Left ventricle myocardium inferior (tissue), 1 donor: ENCODE results near the gene BHLHE23. TPM values are rescaled to one million over a fixed set of nuclear protein-coding genes. Genes with fewer than 3 reads are reported as not detected.

Experiments
- DNase-seq: peaks from one replicate; pipeline ENCODE4 v3.0.0-alpha.2; 2020
- H3K27ac ChIP-seq: fragments of 200-600 bp; replicated peaks from 2 replicates; pipeline ENCODE4 v1.8.0; 2021
- H3K27me3 ChIP-seq: fragments of 200-600 bp; 2 replicates; pipeline ENCODE4 v1.8.0; 2021; ENCODE audit warnings: low read depth
- H3K36me3 ChIP-seq: fragments of 200-600 bp; 2 replicates; pipeline ENCODE4 v1.8.0; 2021
- H3K4me1 ChIP-seq: fragments of 200-600 bp; 2 replicates; pipeline ENCODE4 v1.8.0; 2021
- H3K4me3 ChIP-seq: fragments of 200-600 bp; 2 replicates; pipeline ENCODE4 v1.8.0; 2021; ENCODE audit warnings: mild to moderate bottlenecking, moderate library complexity
- H3K9me3 ChIP-seq: fragments of 200-600 bp; replicated peaks from 2 replicates; pipeline ENCODE4 v1.8.0; 2021
- intact Hi-C: fragments of 100-400 bp; cut with micrococcal nuclease; formaldehyde crosslinking; loops from one replicate; pipeline ENCODE4 v1.11.0; 2022
- total RNA-seq: library from RNA; stranded (reverse); fragmentation: NEBNext Ultra II Directional; extraction: Animal tissue kit (Norgen Biotek cat#: 25700); gene quantifications from one replicate; pipeline ENCODE4 v1.2.1, GENCODE V29; 2021
- TF ChIP-seq, protein P1 (sequence below): fragments of 200-600 bp; IDR thresholded peaks from 2 replicates; pipeline ENCODE4 v1.8.0; 2021; ENCODE audit warnings: antibody characterized with exemption, mild to moderate bottlenecking, borderline replicate concordance
- donor health status: DM: no; HTN: yes; CAD: no; lungs with severe emphysema.

The BHLHE23 gene
- total RNA-seq, 1 donor from 2014 or later, result not detected

- Histone ChIP-seq H3K27me3 (peaks cover 98% of the 10 kb centered on the region), H3K36me3 (no peaks in the 10 kb centered on the region), H3K27ac (no peak overlapping the region), H3K4me1 (peaks cover 6% of the 10 kb centered on the region), H3K9me3 (no peaks in the 10 kb centered on the region), H3K4me3 (no peak overlapping the region)
- peak; percentile 4 for DNase-seq
- intact Hi-C loops, result no loop called here
- TF ChIP-seq, protein P1, sequence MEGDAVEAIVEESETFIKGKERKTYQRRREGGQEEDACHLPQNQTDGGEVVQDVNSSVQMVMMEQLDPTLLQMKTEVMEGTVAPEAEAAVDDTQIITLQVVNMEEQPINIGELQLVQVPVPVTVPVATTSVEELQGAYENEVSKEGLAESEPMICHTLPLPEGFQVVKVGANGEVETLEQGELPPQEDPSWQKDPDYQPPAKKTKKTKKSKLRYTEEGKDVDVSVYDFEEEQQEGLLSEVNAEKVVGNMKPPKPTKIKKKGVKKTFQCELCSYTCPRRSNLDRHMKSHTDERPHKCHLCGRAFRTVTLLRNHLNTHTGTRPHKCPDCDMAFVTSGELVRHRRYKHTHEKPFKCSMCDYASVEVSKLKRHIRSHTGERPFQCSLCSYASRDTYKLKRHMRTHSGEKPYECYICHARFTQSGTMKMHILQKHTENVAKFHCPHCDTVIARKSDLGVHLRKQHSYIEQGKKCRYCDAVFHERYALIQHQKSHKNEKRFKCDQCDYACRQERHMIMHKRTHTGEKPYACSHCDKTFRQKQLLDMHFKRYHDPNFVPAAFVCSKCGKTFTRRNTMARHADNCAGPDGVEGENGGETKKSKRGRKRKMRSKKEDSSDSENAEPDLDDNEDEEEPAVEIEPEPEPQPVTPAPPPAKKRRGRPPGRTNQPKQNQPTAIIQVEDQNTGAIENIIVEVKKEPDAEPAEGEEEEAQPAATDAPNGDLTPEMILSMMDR, result no peak
These were observed 22.8 kb upstream of the BHLHE23 start for GRCh38 chr20:63029358-63030121.

DNA sequence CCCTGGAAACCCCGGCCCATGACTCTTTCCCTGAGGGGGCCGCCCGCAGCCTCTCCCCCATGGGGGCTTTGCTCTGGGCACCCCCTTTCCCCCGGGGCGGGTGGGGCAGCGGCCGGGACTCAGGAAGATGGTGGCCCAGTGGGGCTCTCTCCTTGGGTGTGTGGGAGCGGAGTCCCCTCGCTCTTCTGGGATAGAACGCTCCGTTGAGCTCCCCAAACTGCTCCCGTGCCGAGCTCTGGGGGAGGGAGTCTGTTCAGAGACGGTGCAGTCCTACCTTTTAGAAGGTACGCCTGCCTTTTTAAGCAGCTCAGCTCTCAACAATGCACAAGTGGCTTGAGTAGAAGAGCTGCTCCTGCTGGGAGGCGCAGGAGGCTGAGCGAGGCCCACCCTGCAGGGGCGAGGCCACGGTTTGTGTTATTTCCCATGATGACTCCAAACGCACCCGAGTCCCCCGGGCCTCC is 21.7 kb upstream of the BHLHE23 start:
- no peak for DNase-seq
- Histone ChIP-seq H3K36me3 (no peaks in the 10 kb centered on the region), H3K9me3 (no peaks in the 10 kb centered on the region), H3K4me1 (peaks cover 6% of the 10 kb centered on the region), H3K27ac (no peak overlapping the region), H3K27me3 (peaks cover 98% of the 10 kb centered on the region), H3K4me3 (no peak overlapping the region)
- TF ChIP-seq, protein P1, result no peak
- intact Hi-C loops, result no loop called here

DNA sequence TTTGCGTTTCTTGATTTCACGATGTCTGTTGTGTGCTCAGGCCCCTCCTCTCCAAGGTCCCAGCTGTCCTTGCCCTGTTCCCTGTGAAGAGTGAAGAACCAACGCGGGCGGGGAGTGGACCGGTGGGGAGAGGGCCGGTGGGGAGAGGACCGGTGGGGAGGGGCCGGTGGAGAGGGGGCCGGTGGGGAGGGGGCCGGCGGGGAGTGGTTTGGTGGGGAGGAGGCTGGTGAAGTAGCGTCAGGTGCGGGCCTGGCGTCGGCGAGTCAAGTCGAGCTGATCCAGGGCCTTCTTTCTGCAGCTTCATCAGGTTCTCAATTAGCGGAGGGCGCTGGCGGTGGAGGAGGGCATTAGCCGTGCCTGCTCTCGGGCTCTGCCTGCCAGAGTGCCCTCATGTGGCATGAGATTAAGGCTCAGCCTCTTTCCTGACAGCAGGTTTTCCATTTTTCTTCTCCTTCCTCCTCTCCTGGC is 21.2 kb upstream of the BHLHE23 start:
- no peaks in the 10 kb centered on the region for H3K36me3 ChIP-seq
- no peaks in the 10 kb centered on the region for H3K9me3 ChIP-seq
- DNase-seq, result peak; percentile 10
- H3K27me3 ChIP-seq, result peaks cover 98% of the 10 kb centered on the region
- H3K4me3 ChIP-seq, result no peak overlapping the region
- peaks cover 6% of the 10 kb centered on the region for H3K4me1 ChIP-seq
- intact Hi-C loops, result no loop called here
- TF ChIP-seq, protein P1, result no peak
- no peak overlapping the region for H3K27ac ChIP-seq

DNA sequence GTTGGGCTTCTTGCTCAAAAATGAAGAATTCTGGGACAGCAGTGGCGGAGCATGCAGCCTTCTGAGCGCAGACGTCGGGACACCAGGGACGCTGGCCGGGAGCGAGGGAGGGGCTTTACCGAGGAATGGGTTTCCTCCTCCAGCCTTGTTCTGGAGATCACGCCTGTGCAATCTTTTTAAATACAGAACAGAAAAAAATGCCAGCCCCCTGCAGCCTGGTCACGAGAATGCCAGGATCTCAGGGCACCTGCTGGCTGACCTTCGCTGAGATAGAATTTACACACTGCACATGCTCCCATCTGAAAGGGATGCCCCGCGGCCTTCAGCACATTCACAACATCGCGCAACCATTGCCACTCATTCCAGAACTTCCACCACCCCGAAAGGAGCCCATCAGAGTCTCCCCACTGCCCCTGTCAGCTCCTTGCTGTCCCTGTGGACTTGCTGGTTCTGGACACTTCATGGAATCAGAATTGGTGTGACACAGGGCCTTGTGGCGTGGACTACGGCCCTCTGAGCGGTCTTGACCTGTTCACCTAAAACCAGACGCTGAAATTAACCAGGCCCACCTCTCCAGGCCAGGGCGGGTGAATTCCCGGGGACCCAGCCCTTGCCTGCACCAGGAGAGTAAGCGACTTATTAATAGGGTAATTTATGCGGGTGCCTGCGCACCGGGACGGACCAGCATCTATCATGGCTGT is 20.6 kb upstream of the BHLHE23 start:
- Histone ChIP-seq H3K9me3 (no peaks in the 10 kb centered on the region), H3K27ac (no peak overlapping the region), H3K27me3 (peaks cover 98% of the 10 kb centered on the region), H3K4me1 (peaks cover 6% of the 10 kb centered on the region), H3K36me3 (no peaks in the 10 kb centered on the region), H3K4me3 (no peak overlapping the region)
- peak; percentile 4 for DNase-seq
- TF ChIP-seq, protein P1, result no peak
- intact Hi-C loops, result no loop called here

GRCh38 chr20:63026582-63027165 is 19.9 kb upstream of the BHLHE23 start:
- intact Hi-C loops, result no loop called here
- no peak overlapping the region for H3K4me3 ChIP-seq
- DNase-seq, result peak; percentile 5
- H3K27me3 ChIP-seq, result peaks cover 98% of the 10 kb centered on the region
- H3K36me3 ChIP-seq, result no peaks in the 10 kb centered on the region
- H3K4me1 ChIP-seq, result peaks cover 6% of the 10 kb centered on the region
- TF ChIP-seq, protein P1, result no peak
- H3K9me3 ChIP-seq, result no peaks in the 10 kb centered on the region
- H3K27ac ChIP-seq, result no peak overlapping the region
